ENCODE results near the gene GJE1. TPM values are rescaled to one million over a fixed set of nuclear protein-coding genes. Genes with fewer than 3 reads are reported as not detected.
"Not testable (repeated sequence)": the region's sequence is repeated elsewhere in the genome, so short reads cannot be mapped to it uniquely, and the experiment has no call there.

Gene GJE1
- total RNA-seq, 1 experiment from 2014 or later, result not detected

DNA sequence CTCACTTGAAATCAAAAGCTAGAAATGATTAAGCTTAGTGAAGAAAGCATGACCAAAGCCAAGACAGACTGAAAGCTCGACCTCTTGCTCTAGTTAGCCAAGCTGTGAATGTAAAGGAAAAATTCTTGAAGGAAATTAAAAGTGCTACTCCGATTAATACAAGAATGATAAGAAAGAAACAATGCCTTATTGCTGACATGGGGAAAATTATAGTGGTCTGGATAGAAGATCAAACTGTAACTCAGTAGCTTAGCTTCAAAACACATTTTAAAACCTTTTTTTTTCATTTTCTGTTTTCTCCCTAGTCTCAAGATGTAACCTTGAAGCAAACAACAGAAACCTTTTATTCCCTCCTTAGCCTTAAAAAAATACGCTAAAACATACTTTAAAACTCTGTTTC, 11.4 kb upstream of the GJE1 start:
- no TSS peak for BruUV-seq (replicated peaks)
- DNase-seq (ENCODE audit: low read depth, low spot score) (no peak), ATAC-seq (no peak)
- Histone ChIP-seq H3K27ac (ENCODE audit: low read length) (no peak overlapping the region), H3K9me3 (ENCODE audit: control insufficient read depth, insufficient read depth, low read depth, low read length) (no peaks in the 10 kb centered on the region), H3K4me3 (ENCODE audit: low read depth in 2 of 2, low read length in 2 of 2) (no peak overlapping the region), H3K4me1 (ENCODE audit: control insufficient read depth, insufficient read depth, low read length) (no peaks in the 10 kb centered on the region), H3K27me3 (ENCODE audit: control insufficient read depth, insufficient read depth, low read length) (no peaks in the 10 kb centered on the region), H3K36me3 (ENCODE audit: control insufficient read depth, insufficient read depth, low read length) (no peaks in the 10 kb centered on the region)
- TF ChIP-seq, protein P1, sequence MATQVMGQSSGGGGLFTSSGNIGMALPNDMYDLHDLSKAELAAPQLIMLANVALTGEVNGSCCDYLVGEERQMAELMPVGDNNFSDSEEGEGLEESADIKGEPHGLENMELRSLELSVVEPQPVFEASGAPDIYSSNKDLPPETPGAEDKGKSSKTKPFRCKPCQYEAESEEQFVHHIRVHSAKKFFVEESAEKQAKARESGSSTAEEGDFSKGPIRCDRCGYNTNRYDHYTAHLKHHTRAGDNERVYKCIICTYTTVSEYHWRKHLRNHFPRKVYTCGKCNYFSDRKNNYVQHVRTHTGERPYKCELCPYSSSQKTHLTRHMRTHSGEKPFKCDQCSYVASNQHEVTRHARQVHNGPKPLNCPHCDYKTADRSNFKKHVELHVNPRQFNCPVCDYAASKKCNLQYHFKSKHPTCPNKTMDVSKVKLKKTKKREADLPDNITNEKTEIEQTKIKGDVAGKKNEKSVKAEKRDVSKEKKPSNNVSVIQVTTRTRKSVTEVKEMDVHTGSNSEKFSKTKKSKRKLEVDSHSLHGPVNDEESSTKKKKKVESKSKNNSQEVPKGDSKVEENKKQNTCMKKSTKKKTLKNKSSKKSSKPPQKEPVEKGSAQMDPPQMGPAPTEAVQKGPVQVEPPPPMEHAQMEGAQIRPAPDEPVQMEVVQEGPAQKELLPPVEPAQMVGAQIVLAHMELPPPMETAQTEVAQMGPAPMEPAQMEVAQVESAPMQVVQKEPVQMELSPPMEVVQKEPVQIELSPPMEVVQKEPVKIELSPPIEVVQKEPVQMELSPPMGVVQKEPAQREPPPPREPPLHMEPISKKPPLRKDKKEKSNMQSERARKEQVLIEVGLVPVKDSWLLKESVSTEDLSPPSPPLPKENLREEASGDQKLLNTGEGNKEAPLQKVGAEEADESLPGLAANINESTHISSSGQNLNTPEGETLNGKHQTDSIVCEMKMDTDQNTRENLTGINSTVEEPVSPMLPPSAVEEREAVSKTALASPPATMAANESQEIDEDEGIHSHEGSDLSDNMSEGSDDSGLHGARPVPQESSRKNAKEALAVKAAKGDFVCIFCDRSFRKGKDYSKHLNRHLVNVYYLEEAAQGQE (IDR thresholded peaks at IDR 0.05; ENCODE audit: insufficient read depth in 1 of 2, low read depth in 2 of 2, low read length in 1 of 2), result no peak
- TF ChIP-seq POLR2AphosphoS5 (IDR thresholded peaks at IDR 0.05; ENCODE audit: low read depth, low read length) (no peak), SIN3A (IDR thresholded peaks at IDR 0.05; ENCODE audit: borderline replicate concordance, insufficient read depth, low read depth, low read length) (no peak), TCF7L2 (IDR thresholded peaks at IDR 0.05; ENCODE audit: low read depth, low read length) (no peak), CTCF (IDR thresholded peaks at IDR 0.05) (no peak)
- ChIA-PET CTCF (no interaction called here), POLR2A (no interaction called here)
- intact Hi-C loops (cut with micrococcal nuclease; ENCODE audit: unreplicated experiment), result no loop called here
- in situ Hi-C loops (cut with HindIII; ENCODE audit: low pct_unique_long_range_greater_than_20kb, low sequenced_read_pairs), result no loop called here

DNA sequence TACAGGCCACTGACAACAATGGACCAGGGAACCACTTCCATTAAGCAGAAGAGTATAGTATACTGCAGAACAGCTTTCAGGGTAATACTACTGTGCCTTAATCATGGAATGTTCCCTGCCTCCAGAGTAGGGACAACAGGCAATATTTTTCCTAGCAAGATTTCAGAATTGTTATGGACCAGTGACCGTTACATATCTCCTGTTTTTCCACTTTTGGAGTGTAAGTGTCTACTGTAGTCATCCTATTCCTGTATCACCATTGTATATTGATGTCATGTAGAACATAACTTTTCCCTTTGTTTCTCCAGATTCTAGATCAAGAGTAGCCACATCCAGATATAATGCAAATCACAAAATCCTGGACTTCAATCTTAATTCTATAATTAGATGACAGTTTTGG, 1.9 kb upstream of the GJE1 start:
- ATAC-seq (no peak), DNase-seq (ENCODE audit: low read depth, low spot score) (no peak)
- no peak overlapping the region for H3K4me3 ChIP-seq (ENCODE audit: low read depth in 2 of 2, low read length in 2 of 2)
- no peaks in the 10 kb centered on the region; the same call in 1 of the 2 replicates for H3K9me3 ChIP-seq (ENCODE audit: control insufficient read depth, insufficient read depth, low read depth, low read length)
- TF ChIP-seq POLR2AphosphoS5 (IDR thresholded peaks at IDR 0.05; ENCODE audit: low read depth, low read length), result no peak
- no peaks in the 10 kb centered on the region for H3K36me3 ChIP-seq (ENCODE audit: control insufficient read depth, insufficient read depth, low read length)
- H3K27ac ChIP-seq (ENCODE audit: low read length), result no peak overlapping the region
- no peaks in the 10 kb centered on the region; the same call in 1 of the 2 replicates for H3K27me3 ChIP-seq (ENCODE audit: control insufficient read depth, insufficient read depth, low read length)
- intact Hi-C loops (cut with micrococcal nuclease; ENCODE audit: unreplicated experiment) (no loop called here), in situ Hi-C loops (cut with HindIII; ENCODE audit: low pct_unique_long_range_greater_than_20kb, low sequenced_read_pairs) (no loop called here)
- no peaks in the 10 kb centered on the region for H3K4me1 ChIP-seq (ENCODE audit: control insufficient read depth, insufficient read depth, low read length)
- CTCF ChIA-PET, result no interaction called here
- POLR2A ChIA-PET, result interaction anchor here (0.7 kb wide), 1 partner anchor 135 kb away, joined by 3 read pairs; no protein-coding TSS in a partner anchor
- BruUV-seq (replicated peaks), result no TSS peak

DNA sequence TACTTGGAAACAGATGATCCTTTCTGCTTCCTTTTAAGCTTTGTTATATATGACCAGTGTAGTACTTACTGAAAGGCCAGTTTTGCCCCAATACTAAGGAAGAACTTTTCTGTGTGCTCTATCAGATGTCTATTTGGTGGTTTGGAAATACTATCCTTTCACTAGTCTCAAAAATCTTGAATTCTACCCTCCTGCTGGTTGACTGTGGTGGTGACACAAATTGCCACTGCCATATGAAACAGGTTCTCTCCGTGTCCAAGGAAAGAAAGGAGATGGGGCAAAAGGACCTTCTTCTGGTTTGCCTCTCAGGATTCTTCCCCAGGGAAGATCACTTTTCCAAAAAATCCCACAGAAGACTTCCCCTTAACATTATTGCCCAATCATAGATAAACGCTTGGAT, 6.2 kb downstream of the GJE1 start:
- Histone ChIP-seq H3K4me3 (ENCODE audit: low read depth in 2 of 2, low read length in 2 of 2) (no peak overlapping the region), H3K36me3 (ENCODE audit: control insufficient read depth, insufficient read depth, low read length) (no peaks in the 10 kb centered on the region), H3K27me3 (ENCODE audit: control insufficient read depth, insufficient read depth, low read length) (peaks cover 2% of the 10 kb centered on the region; the same call in 1 of the 2 replicates), H3K27ac (ENCODE audit: low read length) (no peak overlapping the region), H3K4me1 (ENCODE audit: control insufficient read depth, insufficient read depth, low read length) (no peaks in the 10 kb centered on the region), H3K9me3 (ENCODE audit: control insufficient read depth, insufficient read depth, low read depth, low read length) (no peaks in the 10 kb centered on the region)
- in situ Hi-C loops (cut with HindIII; ENCODE audit: low pct_unique_long_range_greater_than_20kb, low sequenced_read_pairs) (no loop called here), intact Hi-C loops (cut with micrococcal nuclease; ENCODE audit: unreplicated experiment) (no loop called here)
- TF ChIP-seq SIN3A (IDR thresholded peaks at IDR 0.05; ENCODE audit: borderline replicate concordance, insufficient read depth, low read depth, low read length) (no peak), CTCF (IDR thresholded peaks at IDR 0.05) (no peak), TCF7L2 (IDR thresholded peaks at IDR 0.05; ENCODE audit: low read depth, low read length) (no peak), POLR2AphosphoS5 (IDR thresholded peaks at IDR 0.05; ENCODE audit: low read depth, low read length) (no peak)
- TF ChIP-seq, protein P1 (IDR thresholded peaks at IDR 0.05; ENCODE audit: insufficient read depth in 1 of 2, low read depth in 2 of 2, low read length in 1 of 2), result no peak
- no TSS peak for BruUV-seq (replicated peaks)
- ATAC-seq (no peak), DNase-seq (ENCODE audit: low read depth, low spot score) (no peak)
- POLR2A ChIA-PET, result no interaction called here
- CTCF ChIA-PET, result no interaction called here

GRCh38 chr6:142141531-142141930, 8.8 kb downstream of the GJE1 start:
- H3K4me1 ChIP-seq (ENCODE audit: control insufficient read depth, insufficient read depth, low read length); ATAC-seq; CTCF ChIA-PET; in situ Hi-C loops (cut with HindIII; ENCODE audit: low pct_unique_long_range_greater_than_20kb, low sequenced_read_pairs); H3K9me3 ChIP-seq (ENCODE audit: control insufficient read depth, insufficient read depth, low read depth, low read length); intact Hi-C loops (cut with micrococcal nuclease; ENCODE audit: unreplicated experiment); BruUV-seq (replicated peaks); DNase-seq (ENCODE audit: low read depth, low spot score); H3K4me3 ChIP-seq (ENCODE audit: low read depth in 2 of 2, low read length in 2 of 2); H3K27ac ChIP-seq (ENCODE audit: low read length); H3K36me3 ChIP-seq (ENCODE audit: control insufficient read depth, insufficient read depth, low read length); POLR2A ChIA-PET; H3K27me3 ChIP-seq (ENCODE audit: control insufficient read depth, insufficient read depth, low read length): not testable (repeated sequence)

Data from Panc1 (cell line).